Uterus (tissue), 2 donors: Measurements from ENCODE around the gene SYNRG.

ENCODE experiments used
- CTCF ChIP-seq, 4 experiments: fragments of 200-600 bp in 2 of 4; fragments of 450-650 bp in 2 of 4; sonication (generic) in 2 of 4; IDR thresholded peaks; one replicate each; pipeline ENCODE4 v1.5.1; 2016 to 2019; ENCODE audit warnings: antibody characterized with exemption in 4 of 4, mild to moderate bottlenecking in 2 of 4, moderate library complexity in 1 of 4
- POLR2A ChIP-seq, 2 donors: fragments of 450-650 bp; IDR thresholded peaks; one replicate each; pipeline ENCODE4 v1.6.1; 2016; ENCODE audit warnings: antibody characterized with exemption in 2 of 2, mild to moderate bottlenecking in 1 of 2, moderate library complexity in 1 of 2

- TF ChIP-seq CTCF (IDR thresholded peaks at IDR 0.05): no peak
- TF ChIP-seq POLR2A (IDR thresholded peaks at IDR 0.05): no peak
Measured at GRCh38 chr17:37605813-37606505, 3.3 kb downstream of the SYNRG start.
